ENCODE results near the gene PEPD. TPM values are rescaled to one million over a fixed set of nuclear protein-coding genes. Genes with fewer than 3 reads are reported as not detected.

PEPD gene
- total and polyA plus RNA-seq, 4 donors: 37.3 to 211 (median 117) TPM

- H3K4me1 ChIP-seq (ENCODE audit: control insufficient read depth in 4 of 4, insufficient read depth in 4 of 4, low read length in 3 of 4): peaks cover 7 to 20% (median 18%) of the 10 kb centered on the region in 4 donors
- WGBS: 68% methylated on average over 12 of the region's 12 CpGs
- no peak overlapping the region for H3K4me3 ChIP-seq (ENCODE audit: low read depth in 1 of 3, low read length in 3 of 3)
- H3K27me3 ChIP-seq (ENCODE audit: control insufficient read depth in 4 of 4, insufficient read depth in 4 of 4, low read length in 3 of 4): no peaks in the 10 kb centered on the region
- no peak for DNase-seq (ENCODE audit: low spot score)
- H3K9me3 ChIP-seq (ENCODE audit: control insufficient read depth in 4 of 4, low read length in 3 of 4): no peaks in the 10 kb centered on the region
- no peak overlapping the region for H3K9ac ChIP-seq (ENCODE audit: low read depth in 1 of 2, low read length in 2 of 2)
- TF ChIP-seq SP1 (IDR thresholded peaks at IDR 0.05) (no peak), FOXA2 (IDR thresholded peaks at IDR 0.05) (no peak), FOXA1 (IDR thresholded peaks at IDR 0.05) (no peak), YY1 (IDR thresholded peaks at IDR 0.05) (no peak), MAX (IDR thresholded peaks at IDR 0.05) (no peak), RXRA (IDR thresholded peaks at IDR 0.05) (no peak), RAD21 (IDR thresholded peaks at IDR 0.05) (no peak), TAF1 (conservative IDR thresholded peaks at IDR 0.05) (no peak), NR2F2 (IDR thresholded peaks at IDR 0.05) (no peak), EGR1 (IDR thresholded peaks at IDR 0.05; ENCODE audit: low read depth in 2 of 2) (no peak)
- TF ChIP-seq, protein P1, sequence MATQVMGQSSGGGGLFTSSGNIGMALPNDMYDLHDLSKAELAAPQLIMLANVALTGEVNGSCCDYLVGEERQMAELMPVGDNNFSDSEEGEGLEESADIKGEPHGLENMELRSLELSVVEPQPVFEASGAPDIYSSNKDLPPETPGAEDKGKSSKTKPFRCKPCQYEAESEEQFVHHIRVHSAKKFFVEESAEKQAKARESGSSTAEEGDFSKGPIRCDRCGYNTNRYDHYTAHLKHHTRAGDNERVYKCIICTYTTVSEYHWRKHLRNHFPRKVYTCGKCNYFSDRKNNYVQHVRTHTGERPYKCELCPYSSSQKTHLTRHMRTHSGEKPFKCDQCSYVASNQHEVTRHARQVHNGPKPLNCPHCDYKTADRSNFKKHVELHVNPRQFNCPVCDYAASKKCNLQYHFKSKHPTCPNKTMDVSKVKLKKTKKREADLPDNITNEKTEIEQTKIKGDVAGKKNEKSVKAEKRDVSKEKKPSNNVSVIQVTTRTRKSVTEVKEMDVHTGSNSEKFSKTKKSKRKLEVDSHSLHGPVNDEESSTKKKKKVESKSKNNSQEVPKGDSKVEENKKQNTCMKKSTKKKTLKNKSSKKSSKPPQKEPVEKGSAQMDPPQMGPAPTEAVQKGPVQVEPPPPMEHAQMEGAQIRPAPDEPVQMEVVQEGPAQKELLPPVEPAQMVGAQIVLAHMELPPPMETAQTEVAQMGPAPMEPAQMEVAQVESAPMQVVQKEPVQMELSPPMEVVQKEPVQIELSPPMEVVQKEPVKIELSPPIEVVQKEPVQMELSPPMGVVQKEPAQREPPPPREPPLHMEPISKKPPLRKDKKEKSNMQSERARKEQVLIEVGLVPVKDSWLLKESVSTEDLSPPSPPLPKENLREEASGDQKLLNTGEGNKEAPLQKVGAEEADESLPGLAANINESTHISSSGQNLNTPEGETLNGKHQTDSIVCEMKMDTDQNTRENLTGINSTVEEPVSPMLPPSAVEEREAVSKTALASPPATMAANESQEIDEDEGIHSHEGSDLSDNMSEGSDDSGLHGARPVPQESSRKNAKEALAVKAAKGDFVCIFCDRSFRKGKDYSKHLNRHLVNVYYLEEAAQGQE (IDR thresholded peaks at IDR 0.05): no peak
- TF ChIP-seq, protein P2, sequence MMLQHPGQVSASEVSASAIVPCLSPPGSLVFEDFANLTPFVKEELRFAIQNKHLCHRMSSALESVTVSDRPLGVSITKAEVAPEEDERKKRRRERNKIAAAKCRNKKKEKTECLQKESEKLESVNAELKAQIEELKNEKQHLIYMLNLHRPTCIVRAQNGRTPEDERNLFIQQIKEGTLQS (IDR thresholded peaks at IDR 0.05): no peak
- TF ChIP-seq, protein P3, sequence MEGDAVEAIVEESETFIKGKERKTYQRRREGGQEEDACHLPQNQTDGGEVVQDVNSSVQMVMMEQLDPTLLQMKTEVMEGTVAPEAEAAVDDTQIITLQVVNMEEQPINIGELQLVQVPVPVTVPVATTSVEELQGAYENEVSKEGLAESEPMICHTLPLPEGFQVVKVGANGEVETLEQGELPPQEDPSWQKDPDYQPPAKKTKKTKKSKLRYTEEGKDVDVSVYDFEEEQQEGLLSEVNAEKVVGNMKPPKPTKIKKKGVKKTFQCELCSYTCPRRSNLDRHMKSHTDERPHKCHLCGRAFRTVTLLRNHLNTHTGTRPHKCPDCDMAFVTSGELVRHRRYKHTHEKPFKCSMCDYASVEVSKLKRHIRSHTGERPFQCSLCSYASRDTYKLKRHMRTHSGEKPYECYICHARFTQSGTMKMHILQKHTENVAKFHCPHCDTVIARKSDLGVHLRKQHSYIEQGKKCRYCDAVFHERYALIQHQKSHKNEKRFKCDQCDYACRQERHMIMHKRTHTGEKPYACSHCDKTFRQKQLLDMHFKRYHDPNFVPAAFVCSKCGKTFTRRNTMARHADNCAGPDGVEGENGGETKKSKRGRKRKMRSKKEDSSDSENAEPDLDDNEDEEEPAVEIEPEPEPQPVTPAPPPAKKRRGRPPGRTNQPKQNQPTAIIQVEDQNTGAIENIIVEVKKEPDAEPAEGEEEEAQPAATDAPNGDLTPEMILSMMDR (IDR thresholded peaks at IDR 0.05; ENCODE audit: low read depth, low read length, missing input control): no peak
- TF ChIP-seq, protein P4, sequence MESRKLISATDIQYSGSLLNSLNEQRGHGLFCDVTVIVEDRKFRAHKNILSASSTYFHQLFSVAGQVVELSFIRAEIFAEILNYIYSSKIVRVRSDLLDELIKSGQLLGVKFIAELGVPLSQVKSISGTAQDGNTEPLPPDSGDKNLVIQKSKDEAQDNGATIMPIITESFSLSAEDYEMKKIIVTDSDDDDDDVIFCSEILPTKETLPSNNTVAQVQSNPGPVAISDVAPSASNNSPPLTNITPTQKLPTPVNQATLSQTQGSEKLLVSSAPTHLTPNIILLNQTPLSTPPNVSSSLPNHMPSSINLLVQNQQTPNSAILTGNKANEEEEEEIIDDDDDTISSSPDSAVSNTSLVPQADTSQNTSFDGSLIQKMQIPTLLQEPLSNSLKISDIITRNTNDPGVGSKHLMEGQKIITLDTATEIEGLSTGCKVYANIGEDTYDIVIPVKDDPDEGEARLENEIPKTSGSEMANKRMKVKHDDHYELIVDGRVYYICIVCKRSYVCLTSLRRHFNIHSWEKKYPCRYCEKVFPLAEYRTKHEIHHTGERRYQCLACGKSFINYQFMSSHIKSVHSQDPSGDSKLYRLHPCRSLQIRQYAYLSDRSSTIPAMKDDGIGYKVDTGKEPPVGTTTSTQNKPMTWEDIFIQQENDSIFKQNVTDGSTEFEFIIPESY (IDR thresholded peaks at IDR 0.05): no peak
- H3K36me3 ChIP-seq (ENCODE audit: control insufficient read depth in 4 of 4, insufficient read depth in 3 of 4, low read depth in 1 of 4, low read length in 3 of 4): no peaks in the 10 kb centered on the region
- H3K27ac ChIP-seq (ENCODE audit: low read depth in 1 of 2, low read length in 2 of 2): no peak overlapping the region
Observed at GRCh38 chr19:33343859-33344572, 177.6 kb downstream of the PEPD start.

GRCh38 chr19:33343301-33343700, 178.3 kb downstream of the PEPD start:
- H3K4me1 ChIP-seq (ENCODE audit: control insufficient read depth in 4 of 4, insufficient read depth in 4 of 4, low read length in 3 of 4): peaks cover 7 to 15% (median 14%) of the 10 kb centered on the region in 4 donors
- H3K9me3 ChIP-seq (ENCODE audit: control insufficient read depth in 4 of 4, low read length in 3 of 4): no peaks in the 10 kb centered on the region
- no peak overlapping the region for H3K27ac ChIP-seq (ENCODE audit: low read depth in 1 of 2, low read length in 2 of 2)
- 88% methylated on average over 2 of the region's 2 CpGs for WGBS
- no peak for DNase-seq (ENCODE audit: low spot score)
- no peaks in the 10 kb centered on the region for H3K36me3 ChIP-seq (ENCODE audit: control insufficient read depth in 4 of 4, insufficient read depth in 3 of 4, low read depth in 1 of 4, low read length in 3 of 4)
- H3K27me3 ChIP-seq (ENCODE audit: control insufficient read depth in 4 of 4, insufficient read depth in 4 of 4, low read length in 3 of 4): no peaks in the 10 kb centered on the region
- H3K4me3 ChIP-seq (ENCODE audit: low read depth in 1 of 3, low read length in 3 of 3): no peak overlapping the region
- H3K9ac ChIP-seq (ENCODE audit: low read depth in 1 of 2, low read length in 2 of 2): no peak overlapping the region
- TF ChIP-seq RAD21 (IDR thresholded peaks at IDR 0.05): no peak
- TF ChIP-seq RXRA (IDR thresholded peaks at IDR 0.05): no peak
- TF ChIP-seq, protein P2 (IDR thresholded peaks at IDR 0.05): no peak
- no peak for TF ChIP-seq YY1 (IDR thresholded peaks at IDR 0.05)
- TF ChIP-seq GABPA (IDR thresholded peaks at IDR 0.05 in 1 of 2, conservative IDR thresholded peaks at IDR 0.05 in 1 of 2): no peak
- TF ChIP-seq MAX (IDR thresholded peaks at IDR 0.05): no peak
- no peak for TF ChIP-seq FOXA2 (IDR thresholded peaks at IDR 0.05)
- no peak for TF ChIP-seq HNF4G (IDR thresholded peaks at IDR 0.05)
- TF ChIP-seq EGR1 (IDR thresholded peaks at IDR 0.05; ENCODE audit: low read depth in 2 of 2): no peak
- TF ChIP-seq NR2F2 (IDR thresholded peaks at IDR 0.05): no peak
- TF ChIP-seq, protein P1 (IDR thresholded peaks at IDR 0.05): no peak
- TF ChIP-seq JUND (IDR thresholded peaks at IDR 0.05): no peak
- TF ChIP-seq SP1 (IDR thresholded peaks at IDR 0.05): no peak
- no peak for TF ChIP-seq FOXA1 (IDR thresholded peaks at IDR 0.05)

All from liver (tissue), 9 donors.